ENCODE measurements around the gene TRPV2.
A peak's percentile ranks its signal among the peaks of the same experiment; 100 is the strongest.
"Not testable (repeated sequence)": the region's sequence is repeated elsewhere in the genome, so short reads cannot be mapped to it uniquely, and the experiment has no call there.

Gene TRPV2, protein sequence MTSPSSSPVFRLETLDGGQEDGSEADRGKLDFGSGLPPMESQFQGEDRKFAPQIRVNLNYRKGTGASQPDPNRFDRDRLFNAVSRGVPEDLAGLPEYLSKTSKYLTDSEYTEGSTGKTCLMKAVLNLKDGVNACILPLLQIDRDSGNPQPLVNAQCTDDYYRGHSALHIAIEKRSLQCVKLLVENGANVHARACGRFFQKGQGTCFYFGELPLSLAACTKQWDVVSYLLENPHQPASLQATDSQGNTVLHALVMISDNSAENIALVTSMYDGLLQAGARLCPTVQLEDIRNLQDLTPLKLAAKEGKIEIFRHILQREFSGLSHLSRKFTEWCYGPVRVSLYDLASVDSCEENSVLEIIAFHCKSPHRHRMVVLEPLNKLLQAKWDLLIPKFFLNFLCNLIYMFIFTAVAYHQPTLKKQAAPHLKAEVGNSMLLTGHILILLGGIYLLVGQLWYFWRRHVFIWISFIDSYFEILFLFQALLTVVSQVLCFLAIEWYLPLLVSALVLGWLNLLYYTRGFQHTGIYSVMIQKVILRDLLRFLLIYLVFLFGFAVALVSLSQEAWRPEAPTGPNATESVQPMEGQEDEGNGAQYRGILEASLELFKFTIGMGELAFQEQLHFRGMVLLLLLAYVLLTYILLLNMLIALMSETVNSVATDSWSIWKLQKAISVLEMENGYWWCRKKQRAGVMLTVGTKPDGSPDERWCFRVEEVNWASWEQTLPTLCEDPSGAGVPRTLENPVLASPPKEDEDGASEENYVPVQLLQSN

DNA sequence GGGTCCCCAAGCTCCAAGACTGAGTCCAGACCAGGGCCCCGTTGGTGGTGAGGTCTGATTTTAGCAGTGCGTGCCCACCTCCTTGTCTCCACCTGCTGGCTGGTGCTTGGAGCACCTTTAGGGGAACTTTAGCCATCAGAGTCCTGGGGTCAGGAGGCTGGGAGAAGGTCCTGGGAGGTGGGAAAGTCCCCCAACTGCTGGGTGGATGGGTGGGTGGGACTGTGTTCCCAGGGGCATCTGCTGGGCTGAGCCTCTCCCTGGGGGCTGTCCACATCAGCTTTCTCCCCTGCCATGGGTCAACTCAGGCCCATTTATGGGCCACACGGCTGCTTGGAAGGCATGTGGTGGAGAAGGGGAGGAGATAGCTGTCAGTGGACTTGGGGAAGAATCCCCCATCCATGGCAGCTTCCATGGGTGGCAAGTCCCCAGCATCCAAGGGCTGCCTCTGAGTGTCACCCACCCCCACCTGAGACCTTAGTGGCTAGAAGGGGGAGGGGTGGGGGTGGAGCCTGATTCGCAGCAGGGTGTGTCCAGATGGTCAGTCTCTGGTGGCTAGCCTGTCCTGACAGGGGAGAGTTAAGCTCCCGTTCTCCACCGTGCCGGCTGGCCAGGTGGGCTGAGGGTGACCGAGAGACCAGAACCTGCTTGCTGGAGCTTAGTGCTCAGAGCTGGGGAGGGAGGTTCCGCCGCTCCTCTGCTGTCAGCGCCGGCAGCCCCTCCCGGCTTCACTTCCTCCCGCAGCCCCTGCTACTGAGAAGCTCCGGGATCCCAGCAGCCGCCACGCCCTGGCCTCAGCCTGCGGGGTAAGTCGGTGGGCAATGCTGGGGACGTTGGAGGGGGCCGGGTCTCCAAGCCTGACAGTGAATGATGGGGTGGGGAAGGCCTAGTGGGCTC lies at the start of gene TRPV2:
TSS of gene TRPV2 (plus strand) at position 541 of the 894 bp plus-strand sequence. CDS start 2,098 bp downstream, outside the sequence.
- DNase-seq = peak; percentile 70

GRCh38 chr17:16371742-16372141 lies 43.6 kb upstream of the TRPV2 start:
- DNase-seq = peak; percentile 88

GRCh38 chr17:16374146-16374938 lies 41.0 kb upstream of the TRPV2 start:
- no peak for DNase-seq

DNA sequence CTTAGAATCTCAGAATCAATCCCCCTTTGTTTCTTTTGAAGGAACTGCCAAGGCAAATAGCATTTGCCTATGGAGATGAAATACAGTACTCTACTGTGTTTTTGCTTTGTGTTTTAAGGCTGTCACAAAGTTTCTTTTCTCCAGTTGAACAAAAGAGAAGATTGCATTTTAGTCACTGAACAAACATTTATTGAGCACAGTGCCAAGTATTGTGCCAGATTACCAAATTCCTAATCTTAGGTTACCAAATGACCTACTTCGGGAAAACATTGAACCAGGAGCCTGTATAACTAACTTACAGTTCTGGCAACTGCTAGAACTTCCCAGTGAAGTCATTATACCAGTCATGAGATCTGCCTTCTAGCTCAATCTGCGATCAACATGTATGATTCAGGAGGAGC lies 37.4 kb upstream of the TRPV2 start:
- no peak for DNase-seq

DNA sequence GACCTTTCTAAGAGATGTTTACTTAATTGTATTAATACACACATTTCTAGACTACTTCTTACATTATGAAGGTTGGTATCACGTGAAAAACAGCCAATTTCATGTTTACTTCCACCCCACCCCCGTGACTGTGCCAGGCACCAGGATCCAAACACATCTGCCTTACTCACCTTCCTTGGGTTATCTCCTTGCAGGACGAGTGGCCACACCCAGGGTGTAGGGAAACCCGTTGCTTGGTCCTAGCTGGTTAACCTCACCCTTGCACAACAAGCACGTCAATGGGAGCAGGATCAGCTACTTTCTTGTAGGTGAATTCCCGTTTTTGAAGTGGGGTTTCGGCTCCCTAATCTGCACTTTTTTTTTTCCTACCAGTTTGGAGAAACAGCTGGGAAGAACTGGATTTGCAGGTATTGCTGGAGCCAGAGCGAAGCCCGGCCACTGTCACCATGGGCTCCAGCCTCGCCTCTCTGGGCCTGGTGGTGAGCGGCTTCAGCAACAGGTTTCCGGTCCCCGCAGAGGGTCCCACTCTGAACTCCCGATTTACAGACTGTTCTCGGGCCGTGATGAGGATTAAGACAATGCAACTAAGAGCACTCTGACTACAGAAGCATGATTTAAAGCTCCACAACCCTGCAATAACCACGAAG lies 36.6 kb upstream of the TRPV2 start:
- DNase-seq = no peak

DNA sequence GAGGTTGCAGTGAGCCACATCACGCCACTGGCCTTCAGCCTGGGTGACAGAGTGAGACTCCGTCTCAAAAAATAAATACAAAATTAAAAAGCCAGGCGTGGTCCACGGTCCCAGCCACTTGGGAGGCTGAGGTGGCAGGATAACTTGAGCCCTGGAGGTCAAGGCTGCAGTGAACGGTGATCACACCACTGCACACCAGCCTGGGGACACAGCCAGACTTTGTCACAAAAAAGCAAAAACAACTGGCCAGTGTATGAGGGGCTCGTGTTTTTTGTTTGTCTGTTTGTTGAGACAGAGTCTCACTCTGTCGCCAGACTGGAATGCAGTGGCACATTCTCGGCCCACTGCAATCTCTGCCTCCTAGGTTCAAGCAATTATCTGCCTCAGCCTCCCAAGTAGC lies 35.7 kb upstream of the TRPV2 start:
- DNase-seq = no peak

DNA sequence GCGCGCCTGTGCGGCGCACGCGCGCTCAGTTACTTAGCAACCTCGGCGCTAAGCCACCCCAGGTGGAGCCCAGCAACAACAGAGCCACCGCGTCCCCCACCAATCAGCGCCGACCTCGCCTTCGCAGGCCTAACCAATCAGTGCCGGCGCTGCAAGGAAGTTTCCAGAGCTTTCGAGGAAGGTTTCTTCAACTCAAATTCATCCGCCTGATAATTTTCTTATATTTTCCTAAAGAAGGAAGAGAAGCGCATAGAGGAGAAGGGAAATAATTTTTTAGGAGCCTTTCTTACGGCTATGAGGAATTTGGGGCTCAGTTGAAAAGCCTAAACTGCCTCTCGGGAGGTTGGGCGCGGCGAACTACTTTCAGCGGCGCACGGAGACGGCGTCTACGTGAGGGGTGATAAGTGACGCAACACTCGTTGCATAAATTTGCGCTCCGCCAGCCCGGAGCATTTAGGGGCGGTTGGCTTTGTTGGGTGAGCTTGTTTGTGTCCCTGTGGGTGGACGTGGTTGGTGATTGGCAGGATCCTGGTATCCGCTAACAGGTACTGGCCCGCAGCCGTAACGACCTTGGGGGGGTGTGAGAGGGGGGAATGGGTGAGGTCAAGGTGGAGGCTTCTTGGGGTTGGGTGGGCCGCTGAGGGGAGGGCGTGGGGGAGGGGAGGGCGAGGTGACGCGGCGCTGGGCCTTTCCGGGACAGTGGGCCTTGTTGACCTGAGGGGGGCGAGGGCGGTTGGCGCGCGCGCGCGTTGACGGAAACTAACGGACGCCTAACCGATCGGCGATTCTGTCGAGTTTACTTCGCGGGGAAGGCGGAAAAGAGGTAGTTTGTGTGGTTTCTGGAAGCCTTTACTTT lies 34.5 kb upstream of the TRPV2 start, which contains the start of gene UBB:
TSS of gene UBB (plus strand) at position 452 of the 856 bp plus-strand sequence. CDS start 817 bp downstream, outside the sequence.
- DNase-seq = peak; percentile 100

DNA sequence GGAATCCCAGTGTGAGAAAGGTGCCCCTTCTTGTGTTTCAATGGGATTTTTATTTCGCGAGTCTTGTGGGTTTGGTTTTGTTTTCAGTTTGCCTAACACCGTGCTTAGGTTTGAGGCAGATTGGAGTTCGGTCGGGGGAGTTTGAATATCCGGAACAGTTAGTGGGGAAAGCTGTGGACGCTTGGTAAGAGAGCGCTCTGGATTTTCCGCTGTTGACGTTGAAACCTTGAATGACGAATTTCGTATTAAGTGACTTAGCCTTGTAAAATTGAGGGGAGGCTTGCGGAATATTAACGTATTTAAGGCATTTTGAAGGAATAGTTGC lies 33.9 kb upstream of the TRPV2 start:
- no peak for DNase-seq

GRCh38 chr17:16383216-16383615 lies 32.2 kb upstream of the TRPV2 start:
- no peak for DNase-seq

DNA sequence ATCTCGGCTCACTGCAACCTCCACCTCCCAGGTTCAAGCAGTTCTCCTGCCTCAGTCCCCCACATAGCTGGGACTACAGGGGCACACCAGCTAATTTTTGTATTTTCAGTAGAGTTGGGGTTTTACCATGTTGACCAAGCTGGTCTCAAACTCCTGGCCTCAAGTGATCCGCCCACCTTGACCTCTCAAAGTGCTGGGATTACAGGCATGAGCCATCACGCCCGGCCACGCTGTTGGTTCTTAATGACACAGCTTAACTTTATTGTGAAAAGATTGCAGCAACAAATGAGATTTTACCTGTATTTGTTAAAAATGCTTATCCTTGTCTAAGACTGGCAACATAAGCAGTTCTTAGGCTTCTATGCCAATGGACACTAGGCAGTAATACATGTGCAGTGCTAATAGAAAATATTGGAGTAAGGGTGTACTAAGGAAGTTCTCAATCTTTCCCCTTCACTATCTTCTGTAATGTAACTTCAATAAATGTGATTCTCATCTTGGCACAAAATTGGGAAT lies 31.5 kb upstream of the TRPV2 start:
- no peak for DNase-seq

- DNase-seq = no peak
These were observed 30.8 kb upstream of the TRPV2 start for GRCh38 chr17:16384557-16384956.

- not testable (repeated sequence) for DNase-seq
These were observed 29.3 kb upstream of the TRPV2 start for GRCh38 chr17:16386126-16386507.

GRCh38 chr17:16391451-16391850 lies 23.9 kb upstream of the TRPV2 start:
- DNase-seq = no peak

DNA sequence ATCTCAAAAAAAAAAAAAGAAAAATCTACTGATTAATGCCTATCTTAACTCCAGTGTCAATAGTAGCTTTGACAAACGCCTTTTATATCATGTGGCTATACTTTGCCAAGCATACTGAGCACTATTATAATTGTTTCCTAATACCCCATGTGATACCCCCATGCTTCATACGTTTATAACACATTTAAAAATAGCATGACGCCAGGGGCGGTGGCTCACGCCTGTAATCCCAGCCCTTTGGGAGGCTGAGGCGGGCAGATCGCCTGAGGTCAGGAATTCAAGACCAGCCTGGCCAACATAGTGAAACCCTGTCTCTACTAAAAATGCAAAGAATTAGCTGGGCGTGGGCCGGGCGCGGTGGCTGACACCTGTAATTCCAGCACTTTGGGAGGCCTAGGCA lies 22.9 kb upstream of the TRPV2 start:
- not testable (repeated sequence) for DNase-seq

- not testable (repeated sequence) for DNase-seq
These were observed 19.5 kb upstream of the TRPV2 start for GRCh38 chr17:16395887-16396286.

DNA sequence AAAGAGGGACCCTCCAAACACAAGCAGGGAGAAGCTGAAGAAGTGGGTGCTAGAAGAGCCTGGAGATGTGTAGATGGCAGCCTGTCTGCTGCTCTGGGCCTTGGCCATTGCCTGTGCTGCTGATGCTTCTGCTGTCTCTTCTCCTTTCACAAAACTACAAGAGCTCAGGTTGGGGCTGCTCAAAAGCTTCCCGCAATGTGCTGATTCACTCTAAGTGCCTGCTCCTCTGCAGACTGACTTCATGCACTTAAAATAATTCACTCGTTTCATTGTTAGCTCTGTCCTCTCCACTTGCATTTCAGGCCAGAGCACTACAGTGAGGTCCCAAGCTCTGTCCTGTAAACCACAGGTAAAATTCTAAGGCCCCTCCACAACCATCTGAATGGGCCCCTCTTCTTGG lies 18.7 kb upstream of the TRPV2 start:
- not testable (repeated sequence) for DNase-seq

- DNase-seq = peak; percentile 89
These were observed 16.8 kb upstream of the TRPV2 start for GRCh38 chr17:16398270-16399267.

- not testable (repeated sequence) for DNase-seq
These were observed 11.5 kb upstream of the TRPV2 start for GRCh38 chr17:16403847-16404246.
